ENCODE results near the gene ELOVL7. TPM values are rescaled to one million over a fixed set of nuclear protein-coding genes. Genes with fewer than 3 reads are reported as not detected.
"Not testable (repeated sequence)": the region's sequence is repeated elsewhere in the genome, so short reads cannot be mapped to it uniquely, and the experiment has no call there.

The ELOVL7 gene
- total RNA-seq, 6 experiments from 2014 or later: 0.19 to 1.2 (median 0.63) TPM

DNA sequence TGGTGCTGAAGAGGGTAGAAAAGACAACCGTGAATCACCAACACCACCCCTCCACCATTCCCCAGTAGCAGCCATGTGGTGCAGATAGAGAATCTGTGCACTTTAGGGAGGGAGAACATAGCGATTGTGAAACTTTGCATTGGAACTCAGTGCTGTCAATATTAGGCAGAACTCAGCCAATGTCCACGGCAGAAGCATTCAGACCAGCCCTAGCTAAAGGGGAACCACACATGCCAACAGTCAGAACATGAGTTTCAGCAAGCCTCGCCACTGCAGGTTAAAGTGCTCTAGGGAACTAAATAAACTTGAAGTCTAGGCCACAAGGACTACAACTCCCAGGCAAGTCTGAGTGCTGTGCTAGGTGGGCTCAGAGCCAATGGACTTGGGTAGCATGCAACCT is 105.6 kb downstream of the ELOVL7 start:
- Histone ChIP-seq H3K27me3 (no peaks in the 10 kb centered on the region), H3K4me1 (no peaks in the 10 kb centered on the region), H3K4me3 (no peak overlapping the region), H3K27ac (no peak overlapping the region), H3K36me3 (no peaks in the 10 kb centered on the region), H3K9me3 (no peaks in the 10 kb centered on the region)
- ATAC-seq (no peak), DNase-seq (no peak)
- WGBS (ENCODE audit: insufficient coverage, low coverage, low lambda C conversion rate, missing lambda C conversion rate): 57% methylated on average over 3 of the region's 4 CpGs
- intact Hi-C loops (cut with DNase I): no loop called here
- TF ChIP-seq POLR2A (IDR thresholded peaks at IDR 0.05): no peak
- TF ChIP-seq, protein P1, sequence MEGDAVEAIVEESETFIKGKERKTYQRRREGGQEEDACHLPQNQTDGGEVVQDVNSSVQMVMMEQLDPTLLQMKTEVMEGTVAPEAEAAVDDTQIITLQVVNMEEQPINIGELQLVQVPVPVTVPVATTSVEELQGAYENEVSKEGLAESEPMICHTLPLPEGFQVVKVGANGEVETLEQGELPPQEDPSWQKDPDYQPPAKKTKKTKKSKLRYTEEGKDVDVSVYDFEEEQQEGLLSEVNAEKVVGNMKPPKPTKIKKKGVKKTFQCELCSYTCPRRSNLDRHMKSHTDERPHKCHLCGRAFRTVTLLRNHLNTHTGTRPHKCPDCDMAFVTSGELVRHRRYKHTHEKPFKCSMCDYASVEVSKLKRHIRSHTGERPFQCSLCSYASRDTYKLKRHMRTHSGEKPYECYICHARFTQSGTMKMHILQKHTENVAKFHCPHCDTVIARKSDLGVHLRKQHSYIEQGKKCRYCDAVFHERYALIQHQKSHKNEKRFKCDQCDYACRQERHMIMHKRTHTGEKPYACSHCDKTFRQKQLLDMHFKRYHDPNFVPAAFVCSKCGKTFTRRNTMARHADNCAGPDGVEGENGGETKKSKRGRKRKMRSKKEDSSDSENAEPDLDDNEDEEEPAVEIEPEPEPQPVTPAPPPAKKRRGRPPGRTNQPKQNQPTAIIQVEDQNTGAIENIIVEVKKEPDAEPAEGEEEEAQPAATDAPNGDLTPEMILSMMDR (IDR thresholded peaks at IDR 0.05): no peak

DNA sequence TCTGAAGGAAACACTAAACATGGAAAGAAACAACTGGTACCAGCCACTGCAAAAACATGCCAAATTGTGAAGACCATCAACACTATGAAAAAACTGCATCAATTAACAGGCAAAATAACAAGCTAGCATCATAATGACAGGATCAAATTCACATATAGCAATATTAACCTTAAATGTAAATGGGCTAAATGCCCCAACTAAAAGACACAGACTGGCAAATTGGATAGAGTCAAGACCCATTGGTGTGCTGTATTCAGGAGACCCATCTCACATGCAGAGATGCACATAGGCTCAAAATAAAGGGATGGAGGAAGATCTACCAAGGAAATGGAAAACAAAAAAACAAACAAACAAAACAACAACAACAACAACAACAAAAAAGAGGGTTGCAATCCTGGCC is 113.2 kb downstream of the ELOVL7 start:
- H3K9me3 ChIP-seq; H3K27me3 ChIP-seq; intact Hi-C loops (cut with DNase I); H3K4me1 ChIP-seq; DNase-seq; ATAC-seq; H3K36me3 ChIP-seq; H3K4me3 ChIP-seq; H3K27ac ChIP-seq: not testable (repeated sequence)

DNA sequence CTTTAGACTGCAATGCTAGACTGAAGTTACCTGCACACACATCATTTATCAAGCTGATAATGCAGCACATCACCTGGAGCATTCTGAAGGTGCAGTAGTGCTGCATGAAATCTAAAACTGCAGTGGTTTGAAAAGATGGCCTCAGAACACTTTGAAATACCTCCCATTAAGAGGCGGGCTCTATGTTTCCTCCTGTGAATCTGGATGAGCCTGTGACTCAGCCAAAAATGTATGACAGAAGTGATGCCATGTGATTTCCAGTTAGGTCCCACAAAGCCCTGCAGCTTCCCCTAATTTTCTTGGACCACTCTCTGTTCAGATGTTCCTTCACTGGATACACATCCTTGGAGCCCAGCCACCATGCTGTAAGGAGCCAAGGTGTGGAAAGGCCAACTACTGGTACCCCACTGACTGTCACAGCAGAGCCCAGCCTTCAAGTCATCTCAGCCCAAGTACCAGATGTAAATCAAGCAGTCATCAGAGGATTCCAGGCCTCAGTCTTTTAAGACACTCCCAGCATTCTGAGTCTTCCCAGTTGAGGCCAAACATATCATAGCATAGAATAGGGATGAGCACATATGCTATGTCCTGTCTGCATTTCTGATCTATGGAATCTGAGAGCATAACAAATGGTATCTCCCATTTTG is 116.9 kb downstream of the ELOVL7 start:
- intact Hi-C loops (cut with DNase I): no loop called here
- no peak for ATAC-seq

DNA sequence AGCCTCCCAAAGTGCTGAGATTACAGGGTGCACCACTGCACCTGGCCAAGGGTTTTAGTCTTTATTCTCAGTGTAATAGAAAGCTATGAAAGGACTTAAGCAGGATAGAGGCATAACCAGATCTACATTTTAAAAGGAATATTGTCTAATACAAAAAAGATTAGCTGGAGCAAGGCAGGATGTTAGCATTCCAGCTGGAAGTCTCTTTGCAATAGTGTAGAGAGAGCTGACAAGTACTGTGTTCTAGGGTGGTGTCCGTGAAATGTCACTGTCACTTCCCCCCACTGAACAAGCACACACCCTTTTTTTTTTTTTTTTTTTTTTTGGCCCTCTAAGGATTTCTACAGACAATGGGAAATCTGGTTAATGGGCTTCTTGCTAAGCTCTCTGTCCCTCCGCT is 119.9 kb downstream of the ELOVL7 start:
- intact Hi-C loops (cut with DNase I): no loop called here
- DNase-seq (no peak), ATAC-seq (no peak)
- H3K27ac ChIP-seq: no peak overlapping the region
- H3K27me3 ChIP-seq: no peaks in the 10 kb centered on the region
- no peaks in the 10 kb centered on the region for H3K4me1 ChIP-seq
- no peak overlapping the region for H3K4me3 ChIP-seq
- WGBS (ENCODE audit: insufficient coverage, low coverage, low lambda C conversion rate, missing lambda C conversion rate): 38% methylated on average over 2 of the region's 2 CpGs
- no peaks in the 10 kb centered on the region for H3K36me3 ChIP-seq
- no peaks in the 10 kb centered on the region for H3K9me3 ChIP-seq
- TF ChIP-seq, protein P1 (IDR thresholded peaks at IDR 0.05): no peak
- no peak for TF ChIP-seq POLR2A (IDR thresholded peaks at IDR 0.05)

More for the DNA sequence above, 116.9 kb downstream of the ELOVL7 start:
- no peak for DNase-seq
- Histone ChIP-seq H3K27me3 (no peaks in the 10 kb centered on the region), H3K27ac (no peak overlapping the region), H3K9me3 (no peaks in the 10 kb centered on the region), H3K4me1 (no peaks in the 10 kb centered on the region), H3K4me3 (no peak overlapping the region), H3K36me3 (no peaks in the 10 kb centered on the region)
- WGBS (ENCODE audit: insufficient coverage, low coverage, low lambda C conversion rate, missing lambda C conversion rate): no CpG with 5 or more reads among the region's 1 CpG
- no peak for TF ChIP-seq POLR2A (IDR thresholded peaks at IDR 0.05)
- TF ChIP-seq, protein P1 (IDR thresholded peaks at IDR 0.05): no peak

DNA sequence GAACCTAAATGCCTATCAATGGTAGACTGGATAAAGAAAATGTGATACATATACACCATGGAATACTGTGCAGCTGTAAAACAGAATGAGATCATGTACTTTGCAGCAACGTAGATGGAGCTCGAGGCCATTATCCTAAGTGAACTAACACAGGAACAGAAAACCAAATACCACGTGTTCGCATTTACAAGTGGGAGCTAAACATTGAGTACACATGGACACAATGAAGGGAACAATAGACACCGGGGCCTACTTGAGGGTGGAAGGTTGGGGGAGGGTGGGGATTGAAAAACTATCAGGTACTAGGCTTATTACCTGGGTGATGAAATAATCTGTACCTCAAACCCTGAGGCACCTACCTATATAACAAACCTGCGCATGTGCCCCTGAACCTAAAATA is 121.7 kb downstream of the ELOVL7 start:
- Histone ChIP-seq H3K27me3 (no peaks in the 10 kb centered on the region), H3K36me3 (no peaks in the 10 kb centered on the region), H3K4me1 (no peaks in the 10 kb centered on the region), H3K9me3 (no peaks in the 10 kb centered on the region), H3K27ac (no peak overlapping the region), H3K4me3 (no peak overlapping the region)
- 39% methylated on average over 6 of the region's 6 CpGs for WGBS (ENCODE audit: insufficient coverage, low coverage, low lambda C conversion rate, missing lambda C conversion rate)
- no peak for TF ChIP-seq POLR2A (IDR thresholded peaks at IDR 0.05)
- TF ChIP-seq, protein P1 (IDR thresholded peaks at IDR 0.05): no peak
- intact Hi-C loops (cut with DNase I): no loop called here
- ATAC-seq: no peak
- DNase-seq: no peak

All from right lobe of liver (tissue), 6 donors.